Testis (tissue), 3 donors: ENCODE results near the gene HS6ST3. TPM values are rescaled to one million over a fixed set of nuclear protein-coding genes. Genes with fewer than 3 reads are reported as not detected.

Experiments
- DNase-seq: peaks from one replicate; pipeline ENCODE4 v3.0.0-alpha.2; 2019
- H3K27ac ChIP-seq, 2 donors: fragments of 200-600 bp; sonication (generic); one replicate each; pipeline ENCODE4 v1.5.1; 2019
- H3K27me3 ChIP-seq: fragments of 200-600 bp; sonication (generic); one replicate; pipeline ENCODE4 v1.5.1; 2019
- H3K36me3 ChIP-seq: fragments of 200-600 bp; sonication (generic); one replicate; pipeline ENCODE4 v1.5.1; 2017; ENCODE audit warnings: low read depth; ENCODE audit errors: missing control alignments
- H3K4me1 ChIP-seq: fragments of 200-600 bp; sonication (generic); one replicate; pipeline ENCODE4 v1.5.1; 2019
- H3K4me3 ChIP-seq, 2 donors: fragments of 200-600 bp; sonication (generic); one replicate each; pipeline ENCODE4 v1.5.1; 2017 to 2019
- H3K9me3 ChIP-seq: fragments of 200-600 bp; sonication (generic); one replicate; pipeline ENCODE4 v1.5.1; 2017
- POLR2A ChIP-seq: fragments of 450-650 bp; IDR thresholded peaks from one replicate; pipeline ENCODE4 v1.6.1; 2017; ENCODE audit warnings: antibody characterized with exemption, mild to moderate bottlenecking, moderate library complexity
- WGBS, 2 donors: methylation state at CpG; one replicate each; pipeline ENCODE4 v1.1.5; 2018; 5-methylcytosine and 5-hydroxymethylcytosine counted together
- intact Hi-C: fragments of 100-400 bp; cut with DNase I; formaldehyde crosslinking; loops from one replicate; pipeline ENCODE4 v1.15.1; 2023; ENCODE audit warnings: low total_unique reads
- polyA plus RNA-seq: library from polyadenylated mRNA; stranded (reverse); fragments of 350-450 nt; fragmentation: Illumina TruSeq; extraction: RNeasy Lipid Tissue Mini Kit (QIAGEN cat#74804); gene quantifications from one replicate; pipeline ENCODE4 v1.2.3, GENCODE V29; 2014; ENCODE audit warnings: low read depth, low replicate concordance; ENCODE audit not compliant: insufficient read depth
- total RNA-seq, 2 donors: library from RNA; depleted of rRNA; stranded (reverse); fragments of >200 nt; gene quantifications; one replicate each; pipeline ENCODE4 v1.2.3, GENCODE V29; 2016
- TF ChIP-seq, protein P1 (sequence below), 3 experiments: fragments of 450-650 bp in 2 of 3; fragments of 200-600 bp in 1 of 3; sonication (generic) in 1 of 3; IDR thresholded peaks; one replicate each; pipeline ENCODE4 v1.5.1; 2016 to 2019; ENCODE audit warnings: antibody characterized with exemption in 3 of 3, mild to moderate bottlenecking in 2 of 3, moderate library complexity in 1 of 3

Gene HS6ST3
- total and polyA plus RNA-seq, 3 donors from 2014 or later = 0.87 to 1.3 (median 1.3) TPM

GRCh38 chr13:96403241-96403640 lies 313.3 kb downstream of the HS6ST3 start:
- H3K27ac ChIP-seq = no peak overlapping the region
- intact Hi-C loops = no loop called here
- no peaks in the 10 kb centered on the region for H3K36me3 ChIP-seq
- DNase-seq = no peak
- WGBS, 2 donors = 80 to 88% methylated on average over 1 of the region's 1 CpG
- H3K9me3 ChIP-seq = no peaks in the 10 kb centered on the region
- H3K4me3 ChIP-seq = no peak overlapping the region
- TF ChIP-seq, protein P1, sequence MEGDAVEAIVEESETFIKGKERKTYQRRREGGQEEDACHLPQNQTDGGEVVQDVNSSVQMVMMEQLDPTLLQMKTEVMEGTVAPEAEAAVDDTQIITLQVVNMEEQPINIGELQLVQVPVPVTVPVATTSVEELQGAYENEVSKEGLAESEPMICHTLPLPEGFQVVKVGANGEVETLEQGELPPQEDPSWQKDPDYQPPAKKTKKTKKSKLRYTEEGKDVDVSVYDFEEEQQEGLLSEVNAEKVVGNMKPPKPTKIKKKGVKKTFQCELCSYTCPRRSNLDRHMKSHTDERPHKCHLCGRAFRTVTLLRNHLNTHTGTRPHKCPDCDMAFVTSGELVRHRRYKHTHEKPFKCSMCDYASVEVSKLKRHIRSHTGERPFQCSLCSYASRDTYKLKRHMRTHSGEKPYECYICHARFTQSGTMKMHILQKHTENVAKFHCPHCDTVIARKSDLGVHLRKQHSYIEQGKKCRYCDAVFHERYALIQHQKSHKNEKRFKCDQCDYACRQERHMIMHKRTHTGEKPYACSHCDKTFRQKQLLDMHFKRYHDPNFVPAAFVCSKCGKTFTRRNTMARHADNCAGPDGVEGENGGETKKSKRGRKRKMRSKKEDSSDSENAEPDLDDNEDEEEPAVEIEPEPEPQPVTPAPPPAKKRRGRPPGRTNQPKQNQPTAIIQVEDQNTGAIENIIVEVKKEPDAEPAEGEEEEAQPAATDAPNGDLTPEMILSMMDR (IDR thresholded peaks at IDR 0.05) = no peak
- TF ChIP-seq POLR2A = no peak
- no peaks in the 10 kb centered on the region for H3K27me3 ChIP-seq
- H3K4me1 ChIP-seq = no peaks in the 10 kb centered on the region

DNA sequence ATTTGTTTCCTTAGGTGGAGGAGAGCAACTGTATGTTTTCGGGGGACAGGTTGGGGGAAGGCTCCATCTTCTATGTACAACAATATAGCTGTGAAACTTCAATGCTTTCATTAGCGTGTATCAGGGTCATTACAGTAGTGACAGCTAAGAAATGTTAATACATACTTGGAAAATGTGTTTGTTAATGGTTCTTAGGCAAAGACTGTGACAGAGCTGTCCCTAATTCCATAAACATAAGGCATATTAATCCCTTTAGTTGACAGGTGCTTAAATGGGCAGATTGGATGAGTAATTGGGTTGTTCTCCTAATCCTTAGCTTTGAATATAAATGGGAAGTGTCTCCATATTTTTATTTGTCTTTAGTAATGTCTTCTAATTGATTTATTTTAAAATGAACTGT lies 313.7 kb downstream of the HS6ST3 start:
- H3K9me3 ChIP-seq = no peaks in the 10 kb centered on the region
- DNase-seq = no peak
- no peak overlapping the region for H3K4me3 ChIP-seq
- 98 to 100% methylated on average over 2 of the region's 2 CpGs for WGBS, 2 donors
- no peaks in the 10 kb centered on the region for H3K27me3 ChIP-seq
- H3K36me3 ChIP-seq = no peaks in the 10 kb centered on the region
- no peaks in the 10 kb centered on the region for H3K4me1 ChIP-seq
- intact Hi-C loops = no loop called here
- no peak overlapping the region for H3K27ac ChIP-seq
- TF ChIP-seq, protein P1 (IDR thresholded peaks at IDR 0.05) = no peak
- no peak for TF ChIP-seq POLR2A

DNA sequence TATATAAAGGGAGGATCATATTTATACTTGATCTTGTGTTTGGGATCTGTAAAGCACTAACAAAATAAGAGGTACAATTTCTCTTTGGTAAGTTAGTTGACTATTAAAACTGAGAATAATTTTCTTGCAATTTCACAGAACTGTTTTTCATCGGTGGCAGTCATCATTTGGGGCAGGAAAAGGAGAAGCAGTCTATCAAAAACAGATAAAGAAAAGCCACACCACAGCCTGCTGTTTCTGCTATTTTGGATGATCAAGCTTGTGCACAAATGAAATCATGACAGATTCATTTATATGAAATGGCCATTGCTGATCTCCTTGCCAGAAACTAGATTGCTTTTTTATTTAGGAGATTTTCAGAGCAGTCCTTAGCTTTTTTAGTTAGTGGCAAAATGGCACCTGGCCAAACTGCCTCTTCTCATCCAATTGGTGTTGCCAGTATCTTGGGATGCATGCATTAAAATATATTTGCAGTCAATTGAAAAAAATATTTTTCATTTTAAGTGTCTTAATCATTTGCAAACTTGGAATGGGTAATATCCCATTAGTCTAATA lies 326.0 kb downstream of the HS6ST3 start:
- TF ChIP-seq, protein P1 (IDR thresholded peaks at IDR 0.05) = no peak
- no peak for TF ChIP-seq POLR2A
- no peaks in the 10 kb centered on the region for H3K9me3 ChIP-seq
- WGBS, 2 donors = 45 to 52% methylated on average over 1 of the region's 1 CpG
- H3K4me1 ChIP-seq = no peaks in the 10 kb centered on the region
- H3K27ac ChIP-seq = no peak overlapping the region
- no peak for DNase-seq
- no peaks in the 10 kb centered on the region for H3K27me3 ChIP-seq
- H3K4me3 ChIP-seq = no peak overlapping the region
- H3K36me3 ChIP-seq = no peaks in the 10 kb centered on the region
- intact Hi-C loops = no loop called here

GRCh38 chr13:96417939-96418685 lies 328.2 kb downstream of the HS6ST3 start:
- DNase-seq = no peak
- WGBS, 2 donors = 88 to 94% methylated on average over 6 of the region's 6 CpGs
- H3K27ac ChIP-seq = no peak overlapping the region
- H3K9me3 ChIP-seq = no peaks in the 10 kb centered on the region
- H3K4me1 ChIP-seq = no peaks in the 10 kb centered on the region
- H3K27me3 ChIP-seq = no peaks in the 10 kb centered on the region
- intact Hi-C loops = no loop called here
- no peak overlapping the region for H3K4me3 ChIP-seq
- TF ChIP-seq POLR2A = no peak
- TF ChIP-seq, protein P1 (IDR thresholded peaks at IDR 0.05) = no peak
- H3K36me3 ChIP-seq = no peaks in the 10 kb centered on the region

DNA sequence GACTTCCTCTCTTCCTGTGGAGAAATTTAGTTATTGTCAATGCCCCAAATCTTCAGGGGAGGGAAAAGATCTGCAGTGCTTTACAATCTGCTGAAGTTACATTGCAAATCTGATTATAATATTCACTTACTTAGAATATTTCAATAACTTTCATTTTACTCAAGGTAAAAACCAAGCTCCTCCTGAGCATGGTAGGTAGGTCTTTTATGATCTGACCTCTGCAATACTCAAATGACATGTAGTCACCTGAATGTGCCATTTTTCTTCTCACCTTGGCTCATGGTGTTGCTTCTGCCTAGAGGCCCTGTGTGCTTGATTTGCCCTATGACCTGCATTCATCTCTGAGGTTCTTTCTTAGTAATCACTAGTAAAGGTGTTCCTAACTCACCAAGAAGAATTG lies 331.4 kb downstream of the HS6ST3 start:
- Histone ChIP-seq H3K4me3 (no peak overlapping the region), H3K27me3 (no peaks in the 10 kb centered on the region), H3K4me1 (no peaks in the 10 kb centered on the region), H3K36me3 (no peaks in the 10 kb centered on the region), H3K9me3 (no peaks in the 10 kb centered on the region), H3K27ac (no peak overlapping the region)
- DNase-seq = no peak
- TF ChIP-seq, protein P1 (IDR thresholded peaks at IDR 0.05) = no peak
- TF ChIP-seq POLR2A = no peak
- intact Hi-C loops = no loop called here
